Right lobe of liver (tissue), 6 donors: ENCODE results near the gene ANXA2. TPM values are rescaled to one million over a fixed set of nuclear protein-coding genes. Genes with fewer than 3 reads are reported as not detected.

ENCODE experiments used
- ATAC-seq, 4 donors: fragments of 200-7000 bp; cut with Tn5 transposase; one replicate each; pipeline ENCODE4 v1.9.1; 2020; ENCODE audit warnings: mild to moderate bottlenecking in 4 of 4, moderate library complexity in 4 of 4
- DNase-seq, 3 donors: peaks; one replicate each; pipeline ENCODE4 v3.0.0-alpha.2; 2020
- H3K27ac ChIP-seq, 3 donors: fragments of 200-600 bp; one replicate each; pipeline ENCODE4 v1.8.0; 2022
- H3K27me3 ChIP-seq, 2 donors: fragments of 200-600 bp; one replicate each; pipeline ENCODE4 v1.8.0; 2022
- H3K36me3 ChIP-seq, 4 donors: fragments of 200-600 bp; sonication (generic) in 1 of 4; one replicate each; pipeline versions ENCODE4 v1.5.1 to v1.8.0; 2017 to 2022; ENCODE audit warnings: control low read depth in 1 of 4
- H3K4me1 ChIP-seq, 4 donors: fragments of 200-600 bp; sonication (generic) in 1 of 4; one replicate each; pipeline versions ENCODE4 v1.5.1 to v1.8.0; 2017 to 2022; ENCODE audit warnings: control low read depth in 1 of 4
- H3K4me3 ChIP-seq, 3 donors: fragments of 200-600 bp; one replicate each; pipeline ENCODE4 v1.8.0; 2022
- H3K9me3 ChIP-seq, 4 donors: fragments of 200-600 bp; sonication (generic) in 1 of 4; one replicate each; pipeline versions ENCODE4 v1.5.1 to v1.8.0; 2017 to 2022; ENCODE audit warnings: control low read depth in 1 of 4
- CTCF ChIP-seq, 4 donors: fragments of 200-600 bp in 3 of 4; fragments of 450-650 bp in 1 of 4; IDR thresholded peaks; one replicate each; pipeline versions ENCODE4 v1.5.1 to v1.8.0; 2016 to 2022; ENCODE audit warnings: antibody characterized with exemption in 4 of 4, mild to moderate bottlenecking in 2 of 4
- POLR2A ChIP-seq: fragments of 450-650 bp; IDR thresholded peaks from one replicate; pipeline ENCODE4 v1.6.1; 2017; ENCODE audit warnings: antibody characterized with exemption, mild to moderate bottlenecking
- WGBS: methylation state at CpG from one replicate; pipeline ENCODE4 v1.1.6; 2018; ENCODE audit warnings: low coverage, low lambda C conversion rate; ENCODE audit not compliant: insufficient coverage; ENCODE audit errors: missing lambda C conversion rate; 5-methylcytosine and 5-hydroxymethylcytosine counted together
- intact Hi-C, 2 donors: fragments of 100-400 bp; cut with DNase I; formaldehyde crosslinking; loops; one replicate each; pipeline versions ENCODE4 v1.11.2 to v1.14.1; 2022
- total RNA-seq, 6 experiments: library from RNA; depleted of rRNA in 2 of 6; stranded (reverse); fragments of >200 nt in 2 of 6; fragmentation: NEBNext Ultra II Directional in 3 of 6; extraction: Animal tissue kit (Norgen Biotek cat#: 25700) in 3 of 6; gene quantifications; one replicate each; pipeline versions ENCODE4 v1.1.0 to v1.2.4, GENCODE V29; 2016 to 2023
- donor health status: DM: no; HTN: yes; CAD: no.
- donor health status: DM: no; HTN: no; CAD: no.
- donor health status: DM: no; HTN: no; CAD: no.
- donor health status: DM: no; HTN: yes; CAD: no.
- donor health status: DM: no; HTN: yes; CAD: no.

ANXA2 gene
- total RNA-seq, 6 experiments from 2014 or later = 62.2 to 419 (median 178) TPM

GRCh38 chr15:60441331-60441730, 43.5 kb upstream of the ANXA2 start:
- H3K4me3 ChIP-seq = no peak overlapping the region
- 75% methylated on average over 1 of the region's 1 CpG for WGBS
- intact Hi-C loops = no loop called here
- H3K36me3 ChIP-seq = peaks cover 0 to 5% (median 0%) of the 10 kb centered on the region in 4 donors
- H3K27me3 ChIP-seq = no peaks in the 10 kb centered on the region
- no peaks in the 10 kb centered on the region for H3K9me3 ChIP-seq
- ATAC-seq = no peak
- no peak for DNase-seq
- TF ChIP-seq CTCF (IDR thresholded peaks at IDR 0.05) (no peak), POLR2A (no peak)
- no peak overlapping the region for H3K27ac ChIP-seq
- H3K4me1 ChIP-seq = no peaks in the 10 kb centered on the region

DNA sequence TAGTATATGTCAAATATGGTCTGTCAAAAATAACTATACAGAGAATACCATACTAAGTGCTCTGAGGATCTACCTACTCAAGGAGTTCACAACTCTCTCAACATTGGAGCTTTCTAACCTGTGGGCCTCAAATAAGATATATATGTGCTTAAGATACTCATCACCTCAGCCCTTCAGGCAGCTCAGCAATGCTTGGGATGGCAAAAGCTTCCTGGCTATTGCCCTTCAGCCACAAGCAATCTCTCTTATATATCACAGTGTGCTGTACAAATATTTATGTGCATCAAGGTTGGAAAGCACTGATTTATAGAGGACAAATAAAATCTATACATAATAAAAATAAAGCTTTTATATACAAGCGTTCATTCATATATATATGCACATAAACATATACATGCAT, 40.9 kb upstream of the ANXA2 start:
- no peak for TF ChIP-seq CTCF (IDR thresholded peaks at IDR 0.05)
- no peak for TF ChIP-seq POLR2A
- intact Hi-C loops = no loop called here
- no peaks in the 10 kb centered on the region for H3K4me1 ChIP-seq
- DNase-seq = no peak
- peaks cover 0 to 8% (median 2%) of the 10 kb centered on the region in 4 donors for H3K36me3 ChIP-seq
- H3K27me3 ChIP-seq = no peaks in the 10 kb centered on the region
- H3K27ac ChIP-seq = no peak overlapping the region
- ATAC-seq = no peak
- no peaks in the 10 kb centered on the region for H3K9me3 ChIP-seq
- WGBS = 100% methylated on average over 1 of the region's 1 CpG
- no peak overlapping the region for H3K4me3 ChIP-seq

DNA sequence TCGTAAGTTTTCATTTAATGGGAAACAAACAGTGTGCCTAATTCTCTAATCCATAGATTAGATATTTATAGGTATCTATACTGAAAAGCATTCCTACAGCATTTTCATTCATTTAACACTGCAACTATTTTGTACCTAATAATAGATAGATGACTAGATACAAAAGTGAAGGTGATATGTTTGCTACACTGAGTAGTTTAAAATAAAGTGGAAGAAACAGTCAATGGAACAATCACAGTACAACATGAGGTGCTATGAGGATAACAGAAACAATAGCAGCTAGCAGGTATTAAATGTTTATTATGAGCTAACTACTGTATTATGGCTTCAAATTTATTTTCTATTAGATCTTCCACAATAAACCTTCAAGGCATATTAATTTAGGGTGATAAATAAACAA, 31.1 kb upstream of the ANXA2 start:
- DNase-seq (no peak), ATAC-seq (no peak)
- intact Hi-C loops = no loop called here
- Histone ChIP-seq H3K9me3 (no peaks in the 10 kb centered on the region), H3K27ac (no peak overlapping the region), H3K36me3 (peaks cover 0 to 23% (median 0%) of the 10 kb centered on the region in 4 donors), H3K4me1 (no peaks in the 10 kb centered on the region), H3K27me3 (no peaks in the 10 kb centered on the region), H3K4me3 (no peak overlapping the region)
- WGBS = 100% methylated on average over 1 of the region's 1 CpG
- no peak for TF ChIP-seq CTCF (IDR thresholded peaks at IDR 0.05)
- no peak for TF ChIP-seq POLR2A

DNA sequence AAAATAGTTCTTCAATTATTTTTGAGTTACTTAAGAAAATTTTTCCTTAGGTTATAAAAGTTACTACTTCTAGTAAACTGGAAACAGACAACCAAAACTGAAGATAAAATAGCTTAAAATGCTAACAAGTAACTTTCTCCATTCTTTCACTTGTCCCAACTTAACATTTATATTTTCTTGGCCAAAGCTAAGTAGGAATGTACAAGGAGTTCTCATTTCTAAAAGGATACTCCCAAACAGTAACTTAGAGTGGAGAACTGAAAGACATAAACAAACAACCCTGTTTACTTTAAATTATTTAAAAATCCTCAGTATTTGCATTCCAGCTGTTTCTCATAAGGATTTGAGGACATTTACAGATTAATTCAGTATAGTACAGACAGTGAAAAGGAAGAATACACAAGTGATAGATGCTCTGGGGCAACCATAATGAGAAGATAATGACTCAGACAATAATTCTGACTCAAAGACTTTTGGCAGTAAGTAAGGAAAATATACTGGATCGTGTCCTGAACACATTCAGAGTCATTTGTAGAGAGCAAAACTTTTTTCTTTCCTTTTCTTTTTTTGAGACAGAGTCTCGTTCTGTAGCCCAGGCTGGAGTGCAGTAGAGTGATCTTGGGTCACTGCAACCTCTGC, 29.2 kb upstream of the ANXA2 start:
- no peak for TF ChIP-seq CTCF (IDR thresholded peaks at IDR 0.05)
- TF ChIP-seq POLR2A = no peak
- ATAC-seq (peak in 1 of 4 donors; percentile 24), DNase-seq (no peak)
- Histone ChIP-seq H3K9me3 (no peaks in the 10 kb centered on the region), H3K4me1 (no peaks in the 10 kb centered on the region), H3K36me3 (peaks cover 0 to 24% (median 0%) of the 10 kb centered on the region in 4 donors), H3K27ac (no peak overlapping the region), H3K27me3 (no peaks in the 10 kb centered on the region), H3K4me3 (no peak overlapping the region)
- intact Hi-C loops = no loop called here
- 64% methylated on average over 2 of the region's 2 CpGs for WGBS
